NT2/D1 (cell line): ENCODE data around the gene CD40.

Experiments
- SUZ12 ChIP-seq: IDR thresholded peaks from 2 replicates; pipeline ENCODE4 v1.6.1; 2011; ENCODE audit not compliant: insufficient read length, insufficient read depth; ENCODE audit errors: extremely low read depth
- YY1 ChIP-seq: IDR thresholded peaks from 2 replicates; pipeline ENCODE4 v1.6.1; 2011; ENCODE audit not compliant: insufficient read length, insufficient read depth
- ZNF274 ChIP-seq: IDR thresholded peaks from 2 replicates; pipeline ENCODE4 v1.6.1; 2011; ENCODE audit warnings: mild to moderate bottlenecking, low read depth, low read length

GRCh38 chr20:46167080-46167479, 49.0 kb downstream of the CD40 start:
- no peak for TF ChIP-seq ZNF274
- no peak for TF ChIP-seq YY1
- no peak for TF ChIP-seq SUZ12
